H7 (cell line): ENCODE results near the gene VANGL1. TPM values are rescaled to one million over a fixed set of nuclear protein-coding genes. Genes with fewer than 3 reads are reported as not detected.

Experiments
- DNase-seq: peaks from one replicate; pipeline ENCODE4 v3.0.0; 2012
- H3K27me3 ChIP-seq: 2 replicates; pipeline ENCODE4 v1.6.0; 2011; ENCODE audit warnings: mild to moderate bottlenecking, low read length; ENCODE audit not compliant: control insufficient read depth, insufficient read depth
- H3K36me3 ChIP-seq: replicated peaks from 2 replicates; pipeline ENCODE4 v1.5.1; 2011; ENCODE audit warnings: low read length; ENCODE audit not compliant: control insufficient read depth, insufficient read depth
- H3K4me3 ChIP-seq: 2 replicates; pipeline ENCODE4 v1.5.1; 2011; ENCODE audit warnings: low read depth, mild to moderate bottlenecking, control low read depth, low read length, moderate library complexity; ENCODE audit not compliant: insufficient read depth
- total RNA-seq: library from RNA; depleted of rRNA; stranded (reverse); fragments of >200 nt; shearing (Covaris generic); gene quantifications from 2 replicates; pipeline ENCODE4 v1.2.3, GENCODE V29; 2014; rRNA removed

The VANGL1 gene
- 26.8 and 37.1 TPM in 2 replicates for total RNA-seq

DNA sequence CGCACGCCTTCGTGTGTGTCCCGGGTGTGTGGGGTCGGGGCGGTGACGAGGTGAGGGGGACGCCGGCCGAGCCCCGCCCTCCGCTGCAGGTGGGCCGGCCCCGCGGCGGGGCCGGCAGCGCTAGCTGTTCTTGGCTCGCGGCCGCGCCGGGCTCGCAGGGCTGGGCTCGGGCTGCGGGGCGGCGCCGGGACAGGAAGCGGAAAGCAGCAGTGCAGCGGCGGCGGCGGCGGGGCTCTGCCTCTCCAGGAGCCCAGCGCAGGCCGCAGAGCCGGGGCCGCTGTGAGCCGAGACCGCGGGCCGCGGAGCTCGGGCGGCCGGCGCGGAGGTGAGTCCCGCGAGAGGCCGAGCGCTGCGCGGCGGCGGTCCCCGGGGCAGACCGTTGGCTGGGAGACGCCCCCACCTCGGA is at the start of gene VANGL1:
TSS of gene VANGL1 (plus strand) at position 209 of the 406 bp plus-strand sequence. CDS start 9,444 bp downstream, outside the sequence.
- Histone ChIP-seq H3K27me3 (peaks cover 2% of the 10 kb centered on the region), H3K4me3 (peak within 1 kb of the TSS; percentile 94), H3K36me3 (no peaks in the 10 kb centered on the region)
- DNase-seq, result peak; percentile 88

DNA sequence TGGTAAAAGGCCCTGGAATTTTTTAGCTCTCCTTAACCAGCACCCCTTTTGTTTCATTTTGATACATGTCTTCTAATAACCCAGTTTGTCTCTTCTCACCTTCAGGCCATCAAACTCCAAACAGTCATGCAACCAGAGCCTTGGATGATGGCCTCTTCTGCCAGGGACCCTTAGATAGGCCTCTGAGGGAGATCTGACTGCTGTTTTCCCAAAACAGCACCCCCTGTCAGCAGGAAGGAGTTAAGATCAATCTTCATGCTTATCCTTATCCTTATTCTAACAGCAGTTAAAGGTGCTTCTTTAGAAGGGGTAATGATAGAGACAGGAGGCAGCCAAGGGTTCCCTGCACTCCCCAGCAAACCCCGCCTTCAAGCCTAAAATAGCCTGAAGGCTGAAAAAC is 49.5 kb upstream of the VANGL1 start:
- H3K4me3 ChIP-seq, result no peak overlapping the region
- no peaks in the 10 kb centered on the region for H3K36me3 ChIP-seq
- DNase-seq, result no peak
- no peaks in the 10 kb centered on the region for H3K27me3 ChIP-seq

DNA sequence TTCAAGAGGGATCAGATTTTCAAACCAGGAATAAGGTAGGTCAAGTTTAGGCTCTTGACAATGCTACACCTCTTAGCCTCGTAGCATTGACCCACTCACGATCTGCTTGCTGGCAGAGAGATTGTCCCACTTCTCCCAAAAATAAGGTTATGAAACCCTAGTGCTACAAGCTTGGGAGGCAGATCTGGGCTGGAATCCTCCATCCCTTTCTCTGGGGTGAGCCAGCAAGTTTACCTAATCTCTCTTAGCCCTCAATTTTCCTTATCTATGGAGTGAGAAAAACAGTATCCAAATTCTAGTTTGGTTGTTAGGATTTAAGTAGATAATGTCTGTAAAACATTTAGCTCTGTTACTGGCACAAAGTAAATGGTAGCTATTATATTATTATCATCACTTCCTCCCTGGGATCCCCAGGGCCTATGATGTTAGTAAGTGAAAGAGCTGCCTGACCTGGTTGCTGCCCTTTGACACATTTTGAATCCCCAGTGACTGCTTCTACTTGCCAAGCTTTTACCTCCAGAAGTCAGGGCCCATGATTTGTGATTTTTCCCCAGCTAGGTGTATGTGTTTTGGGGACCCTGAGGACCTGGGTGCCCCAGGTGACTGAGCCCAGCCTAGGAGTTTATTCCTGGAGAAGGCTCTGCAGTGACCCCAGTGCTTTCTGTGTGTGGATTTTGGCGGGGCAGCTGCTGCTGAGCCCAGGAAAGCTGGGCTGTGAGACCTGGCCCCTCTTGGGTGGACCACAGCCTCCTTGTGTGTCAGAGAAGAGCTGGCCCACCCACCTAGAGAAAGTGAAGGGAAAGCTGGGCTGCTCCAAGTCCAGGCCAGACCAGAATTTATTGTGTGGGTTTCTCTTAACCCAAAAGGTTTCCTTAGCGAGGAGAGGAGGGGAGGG is 48.2 kb upstream of the VANGL1 start:
- Histone ChIP-seq H3K27me3 (no peaks in the 10 kb centered on the region), H3K4me3 (no peak overlapping the region), H3K36me3 (no peaks in the 10 kb centered on the region)
- no peak for DNase-seq

DNA sequence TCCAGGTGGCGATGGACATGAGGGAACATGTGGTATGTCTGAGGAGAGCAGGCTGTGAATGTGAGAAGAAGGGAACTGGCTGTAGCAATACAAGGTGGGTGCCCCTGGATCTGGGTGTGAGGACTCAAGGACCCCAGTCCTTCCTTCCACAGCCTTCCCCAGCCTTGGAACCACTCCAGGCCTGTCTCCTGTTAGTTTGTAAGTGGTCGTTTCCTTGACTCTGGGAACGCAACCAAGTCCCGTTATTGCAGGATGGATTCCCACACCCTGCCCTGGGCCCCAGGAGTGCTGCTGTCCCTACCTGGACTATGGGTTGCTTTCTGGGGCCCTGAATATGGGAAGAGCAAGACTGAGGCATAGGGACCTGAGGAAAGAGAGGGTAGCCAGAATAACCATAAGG is 47.2 kb upstream of the VANGL1 start:
- Histone ChIP-seq H3K36me3 (no peaks in the 10 kb centered on the region), H3K27me3 (no peaks in the 10 kb centered on the region), H3K4me3 (no peak overlapping the region)
- no peak for DNase-seq

DNA sequence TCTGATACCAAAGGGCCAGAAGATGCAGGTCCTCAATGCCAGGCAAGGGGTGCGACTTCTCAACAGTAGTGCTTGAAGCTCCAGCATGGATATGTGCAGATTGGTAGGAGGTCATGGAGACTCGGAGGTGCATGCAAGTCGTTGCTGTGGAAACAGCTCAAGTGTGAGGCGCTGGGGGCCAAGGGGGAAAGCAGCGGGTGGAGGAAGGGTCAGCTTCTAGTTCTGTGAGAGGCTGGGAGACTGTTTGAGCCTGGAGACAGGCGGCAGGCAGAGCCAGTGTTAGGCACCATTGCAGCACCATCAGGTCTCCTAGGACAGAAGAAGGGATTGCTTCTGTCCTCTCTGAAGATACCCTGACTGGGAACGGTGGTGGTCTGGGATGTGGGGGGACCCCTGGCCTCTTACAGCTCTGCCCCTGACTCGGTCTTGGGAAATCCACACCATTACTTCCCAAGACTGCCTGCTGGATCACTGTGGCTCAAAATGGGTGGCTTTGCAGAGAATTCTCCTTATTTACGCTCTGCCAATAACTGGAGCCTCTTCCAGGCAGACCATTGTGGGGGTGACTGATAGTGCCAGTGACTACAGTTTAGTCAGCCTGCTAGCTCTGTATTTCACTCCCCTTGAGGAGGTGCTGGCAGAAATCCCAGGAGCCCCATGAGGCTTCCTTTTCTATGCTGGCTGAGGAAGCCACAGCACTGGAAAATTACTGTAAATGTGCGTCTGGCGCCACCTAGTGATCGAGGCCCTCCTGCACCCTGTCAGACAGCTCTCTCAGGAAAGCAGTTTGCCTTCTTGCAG is 46.3 kb upstream of the VANGL1 start:
- peak; percentile 72 for DNase-seq
- Histone ChIP-seq H3K4me3 (no peak overlapping the region), H3K36me3 (no peaks in the 10 kb centered on the region), H3K27me3 (no peaks in the 10 kb centered on the region)

DNA sequence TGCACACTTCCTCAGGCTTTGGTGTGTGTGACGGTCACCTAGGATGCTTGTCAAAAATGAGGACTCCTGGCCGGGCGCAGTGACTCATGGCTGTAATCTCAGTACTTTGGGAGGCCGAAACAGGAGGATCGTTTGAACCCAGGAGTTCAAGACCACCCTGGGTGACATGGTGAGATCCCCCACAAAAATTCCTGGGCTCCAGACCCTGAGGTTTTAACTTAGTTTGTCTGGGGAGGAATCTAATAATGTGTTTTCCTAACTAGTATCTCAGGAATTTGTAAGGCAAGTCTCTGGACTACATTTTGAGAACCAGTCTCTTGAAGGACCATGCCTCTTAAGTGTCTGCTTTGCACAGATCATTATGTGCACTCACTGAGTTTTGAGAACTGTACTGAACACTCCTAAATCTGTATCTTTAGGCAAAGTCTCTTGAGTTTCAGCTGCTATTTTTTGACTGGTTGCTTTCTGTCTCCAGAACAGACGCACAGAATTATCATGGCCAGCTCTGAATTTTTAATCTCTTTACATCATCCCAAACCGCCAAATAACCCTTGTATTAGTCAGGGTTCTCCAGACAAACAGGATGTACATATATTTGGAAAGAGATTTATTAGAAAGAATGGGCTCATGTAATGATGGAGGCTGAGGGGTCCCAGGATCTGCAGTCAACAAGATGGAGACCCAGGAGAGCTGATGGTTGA is 45.5 kb upstream of the VANGL1 start:
- Histone ChIP-seq H3K4me3 (no peak overlapping the region), H3K27me3 (no peaks in the 10 kb centered on the region), H3K36me3 (no peaks in the 10 kb centered on the region)
- DNase-seq, result no peak

DNA sequence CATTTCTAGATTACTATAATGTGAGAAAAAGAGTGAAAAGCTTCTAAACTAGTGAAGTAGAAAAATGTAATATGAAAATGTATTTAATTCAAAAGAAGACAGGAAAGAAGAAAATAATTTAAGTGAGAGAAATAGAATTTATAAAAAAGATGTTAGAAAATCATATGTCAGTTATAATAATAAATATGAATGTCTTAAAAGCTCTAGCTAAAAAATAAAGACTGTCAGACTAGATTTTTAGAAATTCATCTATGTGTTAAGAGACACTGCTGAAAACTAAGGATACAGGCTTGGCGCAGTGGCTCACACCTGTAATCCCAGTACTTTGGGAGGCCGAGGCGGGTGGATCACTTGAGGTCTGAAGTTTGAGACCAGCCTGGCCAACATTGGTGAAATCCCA is 37.3 kb upstream of the VANGL1 start:
- DNase-seq, result no peak
- no peaks in the 10 kb centered on the region for H3K27me3 ChIP-seq
- no peaks in the 10 kb centered on the region for H3K36me3 ChIP-seq
- no peak overlapping the region for H3K4me3 ChIP-seq

DNA sequence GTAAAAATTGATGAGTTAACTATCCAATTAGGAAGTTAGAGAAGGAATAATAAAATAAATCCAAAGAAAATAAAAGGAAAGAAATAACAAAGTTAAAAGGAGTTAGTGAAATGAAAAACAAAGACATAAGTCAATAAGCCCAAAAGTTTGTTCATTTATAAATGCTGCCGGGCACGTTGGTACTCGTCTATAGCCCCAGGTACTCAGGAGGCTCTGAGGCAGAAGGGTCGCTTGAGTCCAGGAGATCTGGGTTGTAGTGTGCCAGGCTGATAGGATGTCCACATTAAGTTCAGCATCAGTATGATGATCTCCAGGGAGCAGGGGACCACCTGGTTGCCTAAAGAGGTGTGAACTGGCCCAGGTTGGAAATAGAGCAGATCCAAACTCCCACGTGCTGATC is 35.5 kb upstream of the VANGL1 start:
- H3K27me3 ChIP-seq, result no peaks in the 10 kb centered on the region
- DNase-seq, result no peak

DNA sequence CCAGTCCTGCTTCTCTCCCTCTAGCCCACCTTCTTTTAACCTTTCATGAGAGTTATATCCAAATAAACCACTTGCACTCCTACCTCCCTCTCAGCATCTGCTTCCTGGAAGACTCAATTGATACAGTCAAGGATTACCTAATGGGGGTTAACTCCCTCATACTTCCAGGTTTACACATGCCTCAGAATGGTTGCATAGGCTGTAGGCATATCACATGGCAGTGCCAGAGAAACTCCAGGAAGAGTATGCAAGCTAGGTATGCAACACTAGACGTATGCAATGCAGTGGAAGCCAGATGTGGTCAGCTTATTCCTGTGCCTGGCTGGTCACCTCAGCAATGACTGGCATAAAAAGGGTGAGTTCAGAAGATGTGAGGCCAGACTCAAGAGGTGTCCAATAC is 32.7 kb upstream of the VANGL1 start:
- no peak for DNase-seq
- Histone ChIP-seq H3K36me3 (no peaks in the 10 kb centered on the region), H3K4me3 (no peak overlapping the region), H3K27me3 (no peaks in the 10 kb centered on the region)

More for the DNA sequence above, 35.5 kb upstream of the VANGL1 start:
- H3K36me3 ChIP-seq, result no peaks in the 10 kb centered on the region
- no peak overlapping the region for H3K4me3 ChIP-seq

DNA sequence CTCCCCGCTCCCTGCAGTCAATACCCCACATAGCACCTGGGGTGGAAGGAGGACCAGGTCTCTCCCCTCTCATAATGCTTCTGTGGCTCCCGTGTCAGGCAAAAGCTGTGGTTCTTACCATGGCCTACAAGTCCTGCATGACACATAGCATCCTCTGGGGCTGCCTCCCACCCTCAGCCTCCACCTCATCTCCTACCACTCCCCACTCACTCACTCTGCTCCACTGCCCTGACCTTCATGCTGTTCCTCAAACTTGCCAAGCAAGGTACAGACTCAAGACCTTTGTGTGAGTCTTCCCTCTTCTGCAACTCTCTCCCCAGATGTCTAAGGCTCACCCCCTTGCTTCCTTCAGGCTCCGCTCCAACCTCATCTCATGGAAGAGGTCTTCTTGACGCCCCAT is 28.0 kb upstream of the VANGL1 start:
- Histone ChIP-seq H3K36me3 (no peaks in the 10 kb centered on the region), H3K27me3 (no peaks in the 10 kb centered on the region), H3K4me3 (no peak overlapping the region)
- DNase-seq, result no peak

DNA sequence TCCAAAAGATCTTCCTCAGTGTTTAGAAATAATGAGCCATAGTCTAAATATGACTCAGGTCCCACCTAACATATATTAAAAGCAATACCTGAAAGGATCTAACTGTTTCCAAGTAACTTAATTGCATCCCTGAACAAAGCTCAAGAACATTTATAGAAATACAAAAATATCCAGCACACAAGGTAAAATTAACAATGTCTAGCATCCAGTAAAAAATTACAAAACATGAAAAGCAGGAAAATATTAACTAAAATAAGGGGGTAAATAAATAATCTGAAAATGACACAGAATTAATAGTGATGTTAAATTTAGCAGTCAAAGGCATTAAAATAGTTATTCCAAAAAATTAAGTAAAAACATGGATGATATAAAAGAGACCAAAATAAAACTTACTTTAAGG is 21.3 kb upstream of the VANGL1 start:
- Histone ChIP-seq H3K27me3 (no peaks in the 10 kb centered on the region), H3K4me3 (no peak overlapping the region), H3K36me3 (no peaks in the 10 kb centered on the region)
- DNase-seq, result no peak

DNA sequence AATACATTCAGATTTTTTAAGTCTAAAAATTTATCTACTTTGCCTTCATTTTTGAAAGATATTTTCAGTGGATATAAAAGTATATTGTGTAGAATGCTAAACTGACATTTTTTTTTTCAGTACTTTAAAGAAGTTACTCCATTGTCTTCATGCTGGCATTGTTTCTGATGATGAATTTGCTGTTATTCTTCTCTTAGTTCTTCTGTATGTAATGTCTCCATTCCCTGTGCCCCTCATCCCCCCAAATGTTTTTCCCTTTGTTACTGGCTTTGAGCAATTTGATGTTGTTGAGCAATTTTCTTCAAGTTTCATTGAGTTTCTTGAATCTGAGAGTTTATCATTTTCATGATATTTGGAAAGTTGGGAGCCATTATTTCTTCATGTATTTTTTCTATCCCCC is 20.8 kb upstream of the VANGL1 start:
- no peaks in the 10 kb centered on the region for H3K27me3 ChIP-seq
- H3K36me3 ChIP-seq, result no peaks in the 10 kb centered on the region
- DNase-seq, result no peak
- no peak overlapping the region for H3K4me3 ChIP-seq

DNA sequence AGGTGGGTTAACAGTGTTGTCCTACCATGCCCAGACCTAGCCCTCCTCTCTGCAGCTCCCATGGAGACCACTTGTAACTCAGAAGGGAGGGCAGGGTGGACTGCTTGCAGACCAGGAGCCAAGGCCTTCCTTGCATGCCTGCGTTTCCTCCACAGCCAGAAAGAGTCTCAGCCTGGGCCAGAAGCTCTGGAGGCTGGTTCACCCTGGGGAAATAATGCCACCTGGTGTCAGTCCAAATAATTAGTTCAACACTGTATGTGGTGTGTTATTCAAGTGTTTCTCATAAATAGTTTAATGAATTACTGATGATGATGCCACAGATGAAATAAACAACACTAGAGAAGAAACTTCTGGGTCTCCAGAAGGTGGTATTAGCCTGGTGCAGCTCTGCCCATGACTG is 16.9 kb upstream of the VANGL1 start:
- Histone ChIP-seq H3K27me3 (no peaks in the 10 kb centered on the region), H3K36me3 (no peaks in the 10 kb centered on the region), H3K4me3 (no peak overlapping the region)
- peak; percentile 24 for DNase-seq

DNA sequence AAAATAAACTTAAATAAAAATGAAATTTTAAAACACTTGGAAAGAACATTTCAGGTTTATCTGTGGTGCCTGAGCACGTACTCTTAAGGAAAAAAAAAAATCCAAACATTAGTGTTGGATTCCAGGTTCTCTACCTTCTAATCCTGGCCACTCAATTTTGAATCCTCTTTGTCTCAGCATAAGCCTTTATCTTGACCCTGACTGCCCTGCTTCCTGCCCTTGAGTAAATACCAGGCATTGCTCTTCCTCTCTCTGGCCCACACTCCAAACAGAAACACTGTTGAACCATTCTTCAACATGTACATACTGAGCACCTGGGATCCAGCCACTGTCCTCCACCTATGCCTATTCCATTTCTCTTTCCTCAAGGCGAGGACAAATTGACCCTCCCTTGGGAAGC is 11.4 kb upstream of the VANGL1 start:
- DNase-seq, result no peak
- H3K4me3 ChIP-seq, result no peak overlapping the region

More for the DNA sequence above, 11.4 kb upstream of the VANGL1 start:
- Histone ChIP-seq H3K36me3 (no peaks in the 10 kb centered on the region), H3K27me3 (no peaks in the 10 kb centered on the region)
